DMS 273 (cell line): Measurements from ENCODE around the gene GNAZ.

Experiments used
- DNase-seq: peaks from one replicate; lab custom pipeline; 2025; ENCODE audit not compliant: unreplicated experiment; lab: John Stamatoyannopoulos, UW

The GNAZ gene

DNA sequence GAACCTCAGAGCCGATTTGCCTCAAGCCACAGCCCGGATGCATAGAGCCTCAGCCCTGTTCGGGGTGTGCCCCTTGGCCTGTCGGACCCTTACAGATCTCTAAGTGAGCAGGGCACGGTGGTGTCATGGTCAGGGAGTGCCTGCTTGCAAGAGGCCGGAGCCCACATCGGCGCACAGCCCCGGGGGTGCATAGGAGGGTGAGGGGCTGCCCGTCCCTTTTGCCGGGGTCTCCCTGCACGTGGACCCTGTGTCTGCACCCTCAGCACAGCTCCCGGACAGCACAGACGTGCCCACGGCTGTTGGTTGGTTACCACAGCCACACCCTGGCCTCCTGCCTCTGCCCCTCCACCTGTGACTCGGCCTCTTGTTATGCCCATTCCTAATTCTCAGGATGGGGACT is 81.5 kb downstream of the GNAZ start:
- DNase-seq = no peak

DNA sequence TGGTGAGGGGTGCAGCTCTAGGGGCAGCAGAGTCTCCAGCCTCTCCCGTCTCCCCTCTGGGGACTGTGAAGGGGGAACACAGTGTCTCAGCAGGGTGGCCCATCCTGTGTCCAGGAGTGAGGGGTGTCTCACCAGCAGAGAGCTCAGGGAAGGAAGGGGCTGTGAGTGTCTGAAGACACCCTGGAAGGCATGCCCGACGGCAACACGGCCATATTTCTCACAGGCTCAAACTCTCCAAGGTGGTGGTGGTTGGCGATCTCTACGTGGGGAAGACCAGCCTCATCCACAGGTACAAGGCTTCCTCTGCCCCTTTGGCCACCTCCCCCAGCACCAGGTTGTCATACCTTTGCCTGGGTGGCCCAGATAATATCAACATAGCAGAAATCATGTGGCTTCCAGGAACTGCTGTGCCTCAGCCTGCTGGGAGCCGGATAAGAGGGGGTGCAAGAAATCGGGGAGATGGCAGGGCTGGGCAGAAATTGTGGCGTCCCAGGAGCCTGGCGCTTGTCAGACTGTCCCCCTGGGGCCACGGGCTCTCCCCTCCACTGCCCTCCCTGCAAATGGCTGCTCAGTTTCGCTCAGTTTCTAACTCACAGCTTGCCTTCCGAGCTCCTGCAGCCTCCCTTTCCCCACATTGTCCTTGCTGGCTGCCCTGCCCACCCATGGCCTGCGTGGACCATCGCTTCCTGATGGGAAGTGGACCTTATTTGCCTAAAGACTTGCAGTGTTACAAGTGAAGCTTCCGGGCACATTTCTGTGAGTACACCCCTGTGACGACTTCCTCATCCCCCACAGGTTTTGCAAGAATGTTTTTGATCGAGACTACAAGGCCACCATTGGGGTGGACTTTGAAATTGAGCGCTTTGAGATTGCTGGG is 82.2 kb downstream of the GNAZ start:
- no peak for DNase-seq

GRCh38 chr22:23153994-23154393 is 83.7 kb downstream of the GNAZ start:
- no peak for DNase-seq

DNA sequence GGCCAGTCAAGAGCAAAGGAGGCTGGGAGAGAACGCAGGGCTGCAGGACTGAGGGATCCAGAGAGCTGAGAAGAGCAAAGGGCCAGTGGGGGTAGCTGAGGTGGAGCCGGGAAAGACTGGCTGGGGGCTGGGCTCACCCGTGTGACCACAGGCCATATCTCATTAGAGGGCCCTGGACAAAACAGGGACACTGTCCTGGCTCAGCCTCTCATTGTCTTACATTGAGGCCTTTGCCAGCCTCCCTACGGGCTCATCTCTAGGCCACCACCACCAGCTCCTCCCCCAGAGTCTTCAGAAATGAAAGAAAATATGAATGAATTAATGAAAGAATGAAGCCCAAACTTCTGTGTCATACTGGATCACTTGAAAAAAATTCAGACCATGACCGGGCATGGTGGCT is 84.1 kb downstream of the GNAZ start:
- no peak for DNase-seq

GRCh38 chr22:23155143-23155542 is 84.8 kb downstream of the GNAZ start:
- DNase-seq = no peak

GRCh38 chr22:23155831-23156230 is 85.5 kb downstream of the GNAZ start:
- DNase-seq = no peak

DNA sequence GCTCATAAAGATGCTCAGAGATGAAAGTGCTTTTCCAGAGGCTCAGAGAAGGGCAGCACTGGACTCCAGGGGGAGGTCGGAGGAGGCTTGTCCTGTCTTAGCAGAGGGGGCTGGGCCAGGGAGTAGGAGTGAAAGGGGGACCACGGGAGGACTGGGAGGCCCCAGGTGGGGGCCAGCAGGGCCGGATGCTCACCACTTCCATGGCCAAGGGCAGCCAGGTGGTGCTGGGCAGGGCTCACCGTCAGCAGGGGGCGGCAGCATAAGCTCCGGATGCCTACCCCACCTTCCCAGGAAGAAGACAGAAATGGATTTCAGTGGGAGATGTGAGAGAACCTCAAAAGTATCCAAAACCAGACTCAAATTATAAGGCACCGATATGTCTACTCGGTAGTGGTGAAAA is 86.0 kb downstream of the GNAZ start:
- no peak for DNase-seq

DNA sequence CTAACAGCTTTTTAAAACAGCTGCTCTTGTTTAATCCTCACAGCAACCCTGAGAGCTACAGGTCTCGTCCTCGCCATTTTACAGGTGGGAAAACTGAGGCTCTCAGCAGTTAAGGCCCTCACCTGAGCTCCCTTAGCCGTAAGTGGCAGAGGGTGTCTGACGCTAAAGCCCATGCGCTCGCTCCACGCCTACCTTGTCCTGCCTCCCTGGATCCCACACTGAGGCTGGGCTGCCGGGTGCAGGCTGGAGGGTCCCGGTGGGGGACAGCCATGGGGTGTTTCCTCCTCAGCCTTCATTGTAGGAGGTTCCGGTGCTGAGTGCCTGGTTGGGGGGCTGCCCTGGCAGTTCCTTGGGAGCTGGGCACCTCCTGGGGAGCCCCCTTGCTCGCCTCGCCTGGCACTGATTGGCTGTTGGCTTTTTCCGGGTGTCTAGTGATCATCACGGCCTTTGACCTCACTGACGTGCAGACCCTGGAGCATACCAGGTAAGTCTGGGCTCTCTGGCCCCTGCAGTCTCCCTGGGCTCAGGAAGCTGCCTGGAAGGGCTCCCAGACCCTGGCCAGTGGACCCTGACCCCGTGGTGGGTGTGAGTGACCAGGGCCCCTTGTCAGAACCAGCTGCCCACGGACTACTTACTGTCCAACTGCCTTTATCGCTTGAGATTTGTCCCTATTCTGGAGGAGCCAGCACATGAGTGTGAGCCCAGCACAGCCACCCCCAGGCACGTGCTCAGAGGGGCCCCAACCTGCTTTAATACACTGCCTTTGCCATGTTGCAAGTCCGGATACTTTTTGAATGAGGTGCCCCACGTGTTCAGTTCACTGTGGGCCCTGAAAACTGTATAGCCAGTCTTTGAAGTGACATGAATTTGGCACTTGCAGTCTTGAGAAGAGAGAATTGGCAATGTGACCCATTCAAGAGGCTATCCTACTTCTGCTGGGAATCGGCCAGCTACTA is 87.5 kb downstream of the GNAZ start:
- DNase-seq = no peak

DNA sequence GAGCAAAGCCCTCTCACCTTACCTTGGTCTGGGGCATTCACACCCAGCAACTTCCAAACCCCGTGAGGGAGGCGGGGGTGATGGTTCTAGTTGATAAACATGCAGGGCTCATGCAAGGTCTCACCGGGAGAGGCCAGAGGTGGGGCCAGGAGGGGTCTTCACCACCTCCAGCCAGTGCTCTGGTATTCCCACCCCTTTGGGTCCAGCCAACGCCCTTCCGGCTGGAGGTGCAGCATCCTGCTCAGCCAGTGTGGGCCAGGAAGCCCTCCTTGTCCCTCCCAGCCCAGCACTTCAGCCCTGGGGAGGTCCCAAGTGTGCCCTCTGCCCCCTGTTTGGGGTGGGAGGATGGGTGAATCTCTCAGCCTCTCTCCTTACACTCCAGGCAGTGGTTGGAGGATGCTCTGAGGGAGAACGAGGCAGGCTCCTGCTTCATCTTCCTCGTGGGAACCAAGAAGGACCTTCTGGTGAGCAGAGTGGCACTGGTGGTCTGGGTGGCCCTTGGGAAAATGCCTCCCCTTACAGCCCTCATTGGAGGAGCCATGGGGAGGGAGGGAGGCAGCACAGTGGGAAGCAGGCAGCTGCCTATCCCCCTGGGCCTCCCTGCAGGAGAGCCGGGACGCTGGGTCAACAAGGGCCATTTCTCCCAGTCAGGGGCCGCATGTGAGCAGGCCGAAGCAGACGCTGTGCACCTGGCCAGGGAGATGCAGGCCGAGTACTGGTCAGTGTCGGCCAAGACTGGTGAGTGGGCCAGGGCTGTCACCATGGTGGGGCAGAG is 88.4 kb downstream of the GNAZ start:
- no peak for DNase-seq

DNA sequence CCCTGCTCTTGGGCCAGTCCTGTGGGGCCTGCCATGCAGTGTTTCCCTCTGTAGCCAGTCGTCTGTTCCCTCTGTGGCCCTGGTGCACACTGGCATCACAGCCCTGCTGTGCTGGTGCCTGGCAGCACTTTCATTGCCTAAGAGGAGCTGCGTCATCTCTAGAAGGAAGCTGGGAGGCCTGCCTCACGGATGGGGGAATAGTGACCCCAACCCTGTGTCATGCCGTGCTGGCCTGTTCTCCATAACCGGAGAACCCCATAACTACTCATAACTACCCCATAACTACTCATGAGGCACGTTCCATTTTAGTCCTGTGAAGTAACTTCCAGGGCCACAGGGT is 88.9 kb downstream of the GNAZ start:
- DNase-seq = no peak

DNA sequence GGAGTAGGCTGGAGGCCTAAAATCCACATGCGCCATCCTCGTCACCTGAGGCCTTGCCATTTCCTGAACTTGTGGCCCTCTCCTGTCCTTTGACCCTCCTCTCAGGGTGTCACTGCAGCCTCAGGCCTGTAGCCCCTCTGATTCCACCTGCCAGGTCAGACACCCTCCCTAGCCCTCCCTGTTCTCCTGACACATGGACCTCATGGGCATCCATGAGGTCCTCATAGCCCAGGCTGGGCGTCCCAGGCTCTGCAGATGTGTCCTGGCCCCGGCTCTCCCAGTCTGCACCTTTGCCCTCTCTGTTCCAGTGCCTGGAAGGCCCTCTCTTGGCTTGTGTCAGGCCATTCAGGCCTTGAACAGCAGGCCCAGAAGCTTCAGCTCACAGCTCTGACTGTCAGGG is 90.7 kb downstream of the GNAZ start:
- no peak for DNase-seq

DNA sequence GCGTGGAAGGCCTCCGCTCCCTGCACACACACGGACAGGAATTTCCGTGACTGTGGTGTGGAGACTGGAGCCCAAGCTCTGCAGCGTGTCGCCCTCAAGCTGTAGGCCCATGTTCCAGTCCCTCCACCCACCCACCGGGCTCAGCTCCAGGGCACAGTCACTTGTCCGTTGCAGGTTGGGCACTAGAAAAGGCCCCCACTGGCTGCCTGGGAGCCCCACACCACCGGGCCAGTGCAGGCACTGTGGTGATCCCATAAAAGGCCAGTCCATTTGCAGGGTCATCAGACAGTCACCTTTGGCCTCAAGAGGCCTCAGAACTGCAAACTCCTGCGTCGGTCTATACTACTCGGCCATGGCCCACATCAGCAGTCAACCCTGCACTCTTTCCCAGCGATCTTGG is 91.3 kb downstream of the GNAZ start:
- DNase-seq = no peak

GRCh38 chr22:23163665-23164064 is 93.3 kb downstream of the GNAZ start:
- peak; percentile 83 for DNase-seq

DNA sequence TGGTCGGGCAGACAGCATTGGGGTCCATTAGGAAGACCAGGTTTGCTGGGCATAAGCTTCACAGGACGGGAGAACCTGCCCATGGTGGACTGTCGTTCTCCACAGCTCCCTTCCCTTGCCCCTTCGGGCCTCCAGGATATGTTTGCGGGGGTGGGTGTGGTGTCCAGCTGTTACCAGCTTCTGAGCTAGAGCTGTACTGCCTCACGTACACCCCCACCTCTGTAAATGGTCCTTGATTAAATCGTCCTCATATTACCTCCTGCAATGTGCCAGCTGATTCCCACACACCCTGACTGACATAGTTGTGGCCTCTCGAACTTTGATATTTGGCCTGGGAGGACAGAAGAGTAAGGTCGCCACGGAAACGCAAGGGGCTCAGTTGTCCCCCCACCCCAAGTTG is 93.8 kb downstream of the GNAZ start:
- peak; percentile 69 for DNase-seq

- DNase-seq = no peak
These were observed 95.9 kb downstream of the GNAZ start for GRCh38 chr22:23166042-23166831.

- peak; percentile 24 for DNase-seq
These were observed 96.7 kb downstream of the GNAZ start for GRCh38 chr22:23166841-23167616.

- DNase-seq = peak; percentile 72
These were observed 98.2 kb downstream of the GNAZ start for GRCh38 chr22:23168391-23169042.

DNA sequence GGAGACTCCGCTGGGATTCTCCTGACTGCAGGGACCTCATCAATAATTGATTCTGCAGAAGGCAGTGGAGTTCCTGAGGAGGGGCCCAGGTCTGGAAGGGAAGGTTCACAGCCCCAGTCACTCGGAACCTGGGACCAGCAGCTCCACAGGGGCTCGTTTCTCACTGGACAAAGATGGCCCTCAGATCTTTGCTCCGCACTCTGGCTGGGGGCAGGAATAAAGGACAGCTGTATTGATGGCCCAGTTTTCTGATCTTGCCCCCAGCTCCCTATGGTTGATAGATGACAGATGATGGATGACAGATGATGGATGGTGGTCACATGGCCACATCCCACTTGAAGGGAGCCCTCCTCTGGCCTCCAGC is 98.7 kb downstream of the GNAZ start:
- no peak for DNase-seq
